Thoracic aorta (tissue), 2 donors: ENCODE results near the gene B4GALT5. TPM values are rescaled to one million over a fixed set of nuclear protein-coding genes. Genes with fewer than 3 reads are reported as not detected.
"Not testable (repeated sequence)": the region's sequence is repeated elsewhere in the genome, so short reads cannot be mapped to it uniquely, and the experiment has no call there.

Experiments used
- ATAC-seq: fragments of 150-250 bp; one replicate; pipeline ENCODE4 v1.8.0; 2017; ENCODE audit warnings: low read depth; ENCODE audit not compliant: insufficient number of reproducible peaks, low FRiP score
- DNase-seq: peaks from one replicate; pipeline ENCODE4 v3.0.0-alpha.2; 2020; ENCODE audit warnings: low spot score
- H3K27ac ChIP-seq, 2 donors: fragments of 200-600 bp; sonication (generic); 1 replicate in 1 of 2; 2 replicates in 1 of 2; pipeline ENCODE4 v1.5.1; 2016; ENCODE audit warnings: mild to moderate bottlenecking in 2 of 2, moderate library complexity in 2 of 2
- H3K27me3 ChIP-seq: fragments of 200-600 bp; sonication (generic); replicated peaks from 2 replicates; pipeline ENCODE4 v1.6.0; 2016; ENCODE audit warnings: mild to moderate bottlenecking; ENCODE audit not compliant: insufficient read depth
- H3K36me3 ChIP-seq: fragments of 200-600 bp; sonication (generic); one replicate; pipeline ENCODE4 v1.5.1; 2016
- H3K4me1 ChIP-seq, 2 donors: fragments of 200-600 bp; sonication (generic); 1 replicate in 1 of 2; 2 replicates in 1 of 2; pipeline versions ENCODE4 v1.5.1 to v1.6.0; 2016; ENCODE audit warnings: low read depth in 2 of 2, mild to moderate bottlenecking in 1 of 2; ENCODE audit not compliant: control insufficient read depth in 1 of 2
- H3K4me3 ChIP-seq: fragments of 200-600 bp; sonication (generic); 2 replicates; pipeline ENCODE4 v1.5.1; 2016; ENCODE audit warnings: mild to moderate bottlenecking
- H3K9me3 ChIP-seq: fragments of 200-600 bp; sonication (generic); 2 replicates; pipeline ENCODE4 v1.5.1; 2016
- CTCF ChIP-seq: fragments of 200-600 bp; sonication (generic); IDR thresholded peaks from one replicate; pipeline ENCODE4 v1.5.1; 2019; ENCODE audit warnings: antibody characterized with exemption
- total RNA-seq, 2 donors: library from RNA; depleted of rRNA; stranded (reverse); fragments of >200 nt; gene quantifications; one replicate each; pipeline versions ENCODE4 v1.1.0 to v1.2.3, GENCODE V29; 2016

B4GALT5 gene
- total RNA-seq, 2 donors from 2014 or later = 15.7 to 45.3 TPM

GRCh38 chr20:49614338-49615050, 99.2 kb downstream of the B4GALT5 start:
- no peak overlapping the region for H3K4me3 ChIP-seq
- ATAC-seq (no peak), DNase-seq (no peak)
- H3K27ac ChIP-seq = no peak overlapping the region
- H3K9me3 ChIP-seq = no peaks in the 10 kb centered on the region
- H3K36me3 ChIP-seq = no peaks in the 10 kb centered on the region
- H3K27me3 ChIP-seq = no peaks in the 10 kb centered on the region
- no peak for TF ChIP-seq CTCF
- H3K4me1 ChIP-seq = peaks cover 5 to 25% of the 10 kb centered on the region in 2 donors

GRCh38 chr20:49612127-49612738, 101.4 kb downstream of the B4GALT5 start:
- Histone ChIP-seq H3K4me3 (no peak overlapping the region), H3K36me3 (no peaks in the 10 kb centered on the region), H3K27me3 (no peaks in the 10 kb centered on the region), H3K4me1 (peaks cover 7 to 37% of the 10 kb centered on the region in 2 donors), H3K27ac (no peak overlapping the region), H3K9me3 (no peaks in the 10 kb centered on the region)
- no peak for TF ChIP-seq CTCF
- DNase-seq (no peak), ATAC-seq (no peak)

GRCh38 chr20:49611539-49612126, 102.0 kb downstream of the B4GALT5 start:
- H3K4me1 ChIP-seq = peaks cover 7 to 37% of the 10 kb centered on the region in 2 donors
- H3K27ac ChIP-seq = not testable (repeated sequence)

GRCh38 chr20:49610691-49611538, 102.8 kb downstream of the B4GALT5 start:
- H3K4me1 ChIP-seq = peaks cover 7 to 35% of the 10 kb centered on the region in 2 donors
- TF ChIP-seq CTCF = peak; percentile 100
- no peaks in the 10 kb centered on the region for H3K9me3 ChIP-seq
- no peaks in the 10 kb centered on the region for H3K36me3 ChIP-seq
- H3K27ac ChIP-seq = no peak overlapping the region
- ATAC-seq = peak; percentile 45
- H3K4me3 ChIP-seq = peak overlapping the region; percentile 45
- no peaks in the 10 kb centered on the region for H3K27me3 ChIP-seq
- no peak for DNase-seq

More at GRCh38 chr20:49611539-49612126, 102.0 kb downstream of the B4GALT5 start:
- H3K4me3 ChIP-seq = peak overlapping the region; percentile 45
- H3K36me3 ChIP-seq, ATAC-seq, DNase-seq, H3K9me3 ChIP-seq, H3K27me3 ChIP-seq: not testable (repeated sequence)

- DNase-seq = no peak
- peaks cover 20 to 45% of the 10 kb centered on the region in 2 donors for H3K4me1 ChIP-seq
- no peak for ATAC-seq
- H3K27ac ChIP-seq = no peak overlapping the region
- peak overlapping the region; percentile 10 for H3K4me3 ChIP-seq
- no peaks in the 10 kb centered on the region for H3K36me3 ChIP-seq
- no peaks in the 10 kb centered on the region for H3K27me3 ChIP-seq
- peak; percentile 99 for TF ChIP-seq CTCF
- no peaks in the 10 kb centered on the region for H3K9me3 ChIP-seq
These were observed 104.7 kb downstream of the B4GALT5 start for GRCh38 chr20:49608752-49609670.
